ENCODE results near the gene LHFPL2. TPM values are rescaled to one million over a fixed set of nuclear protein-coding genes. Genes with fewer than 3 reads are reported as not detected.
A peak's percentile ranks its signal among the peaks of the same experiment; 100 is the strongest.

LHFPL2 gene
- total RNA-seq, 1 donor from 2014 or later, result 33.1 TPM

DNA sequence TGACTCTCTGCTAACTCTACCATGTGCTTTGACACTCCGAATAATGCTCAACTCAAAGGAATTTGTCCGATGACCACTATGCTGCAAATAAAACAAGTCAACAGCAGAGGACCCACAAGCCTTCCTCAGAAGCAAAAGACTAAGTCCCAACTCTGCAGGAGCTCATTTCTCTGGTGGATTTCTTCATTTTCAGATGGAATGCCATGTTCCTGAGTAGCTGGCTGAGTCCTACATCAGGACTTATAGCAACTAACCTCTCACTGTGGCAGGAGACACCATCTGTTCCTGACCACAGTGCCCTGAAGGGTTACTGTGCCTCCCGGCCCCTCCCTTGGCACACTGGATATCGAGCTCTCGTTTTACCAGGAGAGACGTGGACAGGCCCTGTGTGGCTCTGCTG lies 20.8 kb downstream of the LHFPL2 start:
- no peak for DNase-seq (ENCODE audit: low read depth)
- Histone ChIP-seq H3K27me3 (ENCODE audit: control insufficient read depth, insufficient read depth, low read length) (no peaks in the 10 kb centered on the region), H3K4me3 (ENCODE audit: low read depth, low read length) (no peak overlapping the region), H3K36me3 (ENCODE audit: control insufficient read depth, insufficient read depth, low read length) (peaks cover 2% of the 10 kb centered on the region)
- no peak for TF ChIP-seq CTCF (IDR thresholded peaks at IDR 0.05; ENCODE audit: insufficient read depth, low read length, poor library complexity, severe bottlenecking)

DNA sequence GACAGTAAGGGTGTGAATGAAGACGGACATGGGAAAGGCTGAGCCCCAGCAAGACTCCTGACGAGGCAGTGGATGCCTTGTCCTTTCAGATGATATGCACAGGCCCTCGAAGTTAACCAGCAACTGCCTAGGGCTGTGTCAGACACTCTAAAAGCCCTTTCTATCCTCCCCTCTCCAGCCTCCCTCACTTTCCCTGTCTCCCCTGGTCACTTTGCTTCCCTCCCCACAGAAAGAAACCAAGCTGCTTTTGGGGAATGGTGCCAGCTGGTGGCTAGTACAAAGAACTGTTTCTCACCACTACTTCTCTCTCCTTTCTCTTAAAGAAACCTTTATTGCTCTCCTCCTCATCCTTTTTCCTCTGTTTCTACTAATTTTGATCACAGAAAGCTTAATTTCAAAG lies 21.4 kb downstream of the LHFPL2 start:
- H3K4me3 ChIP-seq (ENCODE audit: low read depth, low read length), result no peak overlapping the region
- no peak for DNase-seq (ENCODE audit: low read depth)
- peak; percentile 50 for TF ChIP-seq CTCF (IDR thresholded peaks at IDR 0.05; ENCODE audit: insufficient read depth, low read length, poor library complexity, severe bottlenecking)
- H3K36me3 ChIP-seq (ENCODE audit: control insufficient read depth, insufficient read depth, low read length), result peaks cover 2% of the 10 kb centered on the region
- H3K27me3 ChIP-seq (ENCODE audit: control insufficient read depth, insufficient read depth, low read length), result no peaks in the 10 kb centered on the region

DNA sequence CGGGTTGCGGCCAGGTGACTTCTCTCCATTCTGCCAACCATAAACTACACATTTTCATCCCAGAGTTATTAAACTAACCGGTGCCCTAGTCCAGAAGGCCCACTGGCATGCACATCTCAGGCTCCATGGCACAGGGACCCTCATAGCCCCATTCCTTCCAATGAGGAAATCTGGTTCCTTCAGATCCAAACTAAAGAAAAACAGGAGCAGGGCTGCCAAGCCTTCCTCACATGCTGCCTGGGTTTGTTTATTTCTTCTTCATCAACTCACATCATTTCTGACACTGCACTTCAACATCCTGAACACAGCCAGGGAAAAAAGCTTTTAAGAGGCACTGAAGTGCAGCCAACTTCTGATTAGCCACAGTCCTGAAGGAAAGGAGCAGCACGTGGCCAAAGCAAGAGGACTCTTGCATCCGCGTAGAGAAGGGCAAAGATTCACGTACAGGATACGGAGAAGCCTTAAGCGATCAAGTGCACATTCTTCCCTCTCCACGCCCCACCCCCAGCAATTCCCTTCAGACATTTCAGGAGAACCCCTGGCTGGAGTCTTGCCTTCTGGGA lies 22.5 kb downstream of the LHFPL2 start:
- no peaks in the 10 kb centered on the region for H3K27me3 ChIP-seq (ENCODE audit: control insufficient read depth, insufficient read depth, low read length)
- no peak for TF ChIP-seq CTCF (IDR thresholded peaks at IDR 0.05; ENCODE audit: insufficient read depth, low read length, poor library complexity, severe bottlenecking)
- DNase-seq (ENCODE audit: low read depth), result no peak
- peaks cover under 1% of the 10 kb centered on the region for H3K36me3 ChIP-seq (ENCODE audit: control insufficient read depth, insufficient read depth, low read length)
- H3K4me3 ChIP-seq (ENCODE audit: low read depth, low read length), result no peak overlapping the region

DNA sequence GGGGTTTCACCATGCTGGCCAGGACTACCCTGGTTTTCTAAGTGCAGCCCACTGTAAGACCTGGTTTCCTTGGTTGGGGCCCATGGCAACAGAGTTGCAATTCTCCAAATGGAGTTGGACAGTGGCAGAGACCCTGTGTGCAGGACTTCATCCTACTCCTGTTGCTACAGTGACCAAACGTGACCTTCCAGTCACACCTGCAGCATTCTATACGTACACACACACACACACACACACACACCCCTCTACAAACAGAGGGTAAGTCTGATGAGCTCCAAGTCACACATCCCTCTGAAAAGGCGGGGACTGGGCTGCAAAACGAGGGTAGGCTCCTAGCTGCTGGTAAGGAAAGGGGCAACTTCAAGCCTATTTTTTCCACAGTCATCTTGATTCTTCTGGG lies 23.6 kb downstream of the LHFPL2 start:
- H3K36me3 ChIP-seq (ENCODE audit: control insufficient read depth, insufficient read depth, low read length), result no peaks in the 10 kb centered on the region

GRCh38 chr5:78624011-78624541 lies 24.5 kb downstream of the LHFPL2 start:
- DNase-seq (ENCODE audit: low read depth), result no peak
- TF ChIP-seq CTCF (IDR thresholded peaks at IDR 0.05; ENCODE audit: insufficient read depth, low read length, poor library complexity, severe bottlenecking), result no peak

More for the DNA sequence above, 23.6 kb downstream of the LHFPL2 start:
- TF ChIP-seq CTCF (IDR thresholded peaks at IDR 0.05; ENCODE audit: insufficient read depth, low read length, poor library complexity, severe bottlenecking), result no peak
- DNase-seq (ENCODE audit: low read depth), result no peak
- Histone ChIP-seq H3K27me3 (ENCODE audit: control insufficient read depth, insufficient read depth, low read length) (no peaks in the 10 kb centered on the region), H3K4me3 (ENCODE audit: low read depth, low read length) (no peak overlapping the region)

More at GRCh38 chr5:78624011-78624541, 24.5 kb downstream of the LHFPL2 start:
- H3K27me3 ChIP-seq (ENCODE audit: control insufficient read depth, insufficient read depth, low read length), result no peaks in the 10 kb centered on the region
- no peaks in the 10 kb centered on the region for H3K36me3 ChIP-seq (ENCODE audit: control insufficient read depth, insufficient read depth, low read length)
- H3K4me3 ChIP-seq (ENCODE audit: low read depth, low read length), result no peak overlapping the region
